Measurements from ENCODE around the gene CHAF1A.

The CHAF1A gene

GRCh38 chr19:4405977-4406376 is 3.5 kb downstream of the CHAF1A start:
- DNase-seq (ENCODE audit: low read depth, low spot score): no peak

GRCh38 chr19:4406626-4407025 is 4.2 kb downstream of the CHAF1A start:
- no peak for DNase-seq (ENCODE audit: low read depth, low spot score)

GRCh38 chr19:4409123-4409933 is 6.9 kb downstream of the CHAF1A start:
- no peak for DNase-seq (ENCODE audit: low read depth, low spot score)

- DNase-seq (ENCODE audit: low read depth, low spot score): no peak
Measured at GRCh38 chr19:4413588-4413987, 11.1 kb downstream of the CHAF1A start.

GRCh38 chr19:4414144-4414799 is 11.8 kb downstream of the CHAF1A start:
- no peak for DNase-seq (ENCODE audit: low read depth, low spot score)

GRCh38 chr19:4414800-4415321 is 12.4 kb downstream of the CHAF1A start:
- no peak for DNase-seq (ENCODE audit: low read depth, low spot score)

GRCh38 chr19:4415352-4415751 is 12.9 kb downstream of the CHAF1A start:
- DNase-seq (ENCODE audit: low read depth, low spot score): no peak

- DNase-seq (ENCODE audit: low read depth, low spot score): no peak
Measured at GRCh38 chr19:4416268-4416667, 13.8 kb downstream of the CHAF1A start.

GRCh38 chr19:4423416-4424126 is 21.1 kb downstream of the CHAF1A start:
- no peak for DNase-seq (ENCODE audit: low read depth, low spot score)

- DNase-seq (ENCODE audit: low read depth, low spot score): no peak
Measured at GRCh38 chr19:4425537-4425936, 23.1 kb downstream of the CHAF1A start.

- no peak for DNase-seq (ENCODE audit: low read depth, low spot score)
Measured at GRCh38 chr19:4428326-4428975, 26.0 kb downstream of the CHAF1A start.

- DNase-seq (ENCODE audit: low read depth, low spot score): no peak
Measured at GRCh38 chr19:4429256-4429655, 26.8 kb downstream of the CHAF1A start.

- no peak for DNase-seq (ENCODE audit: low read depth, low spot score)
Measured at GRCh38 chr19:4429771-4430171, 27.3 kb downstream of the CHAF1A start.

- DNase-seq (ENCODE audit: low read depth, low spot score): no peak
Measured at GRCh38 chr19:4430760-4431159, 28.3 kb downstream of the CHAF1A start.

- DNase-seq (ENCODE audit: low read depth, low spot score): no peak
Measured at GRCh38 chr19:4431296-4431695, 28.9 kb downstream of the CHAF1A start.

- no peak for DNase-seq (ENCODE audit: low read depth, low spot score)
Measured at GRCh38 chr19:4431808-4432674, 29.6 kb downstream of the CHAF1A start.

- DNase-seq (ENCODE audit: low read depth, low spot score): no peak
Measured at GRCh38 chr19:4432918-4433506, 30.6 kb downstream of the CHAF1A start.

GRCh38 chr19:4434391-4434790 is 32.0 kb downstream of the CHAF1A start:
- DNase-seq (ENCODE audit: low read depth, low spot score): no peak

- DNase-seq (ENCODE audit: low read depth, low spot score): no peak
Measured at GRCh38 chr19:4436231-4436630, 33.8 kb downstream of the CHAF1A start.

GRCh38 chr19:4437103-4437502 is 34.7 kb downstream of the CHAF1A start:
- no peak for DNase-seq (ENCODE audit: low read depth, low spot score)
